ENCODE data around the gene ADAD2. TPM values are rescaled to one million over a fixed set of nuclear protein-coding genes. Genes with fewer than 3 reads are reported as not detected.
"Not testable (repeated sequence)": the region's sequence is repeated elsewhere in the genome, so short reads cannot be mapped to it uniquely, and the experiment has no call there.

The ADAD2 gene
- total RNA-seq, 1 experiment from 2014 or later: not detected

DNA sequence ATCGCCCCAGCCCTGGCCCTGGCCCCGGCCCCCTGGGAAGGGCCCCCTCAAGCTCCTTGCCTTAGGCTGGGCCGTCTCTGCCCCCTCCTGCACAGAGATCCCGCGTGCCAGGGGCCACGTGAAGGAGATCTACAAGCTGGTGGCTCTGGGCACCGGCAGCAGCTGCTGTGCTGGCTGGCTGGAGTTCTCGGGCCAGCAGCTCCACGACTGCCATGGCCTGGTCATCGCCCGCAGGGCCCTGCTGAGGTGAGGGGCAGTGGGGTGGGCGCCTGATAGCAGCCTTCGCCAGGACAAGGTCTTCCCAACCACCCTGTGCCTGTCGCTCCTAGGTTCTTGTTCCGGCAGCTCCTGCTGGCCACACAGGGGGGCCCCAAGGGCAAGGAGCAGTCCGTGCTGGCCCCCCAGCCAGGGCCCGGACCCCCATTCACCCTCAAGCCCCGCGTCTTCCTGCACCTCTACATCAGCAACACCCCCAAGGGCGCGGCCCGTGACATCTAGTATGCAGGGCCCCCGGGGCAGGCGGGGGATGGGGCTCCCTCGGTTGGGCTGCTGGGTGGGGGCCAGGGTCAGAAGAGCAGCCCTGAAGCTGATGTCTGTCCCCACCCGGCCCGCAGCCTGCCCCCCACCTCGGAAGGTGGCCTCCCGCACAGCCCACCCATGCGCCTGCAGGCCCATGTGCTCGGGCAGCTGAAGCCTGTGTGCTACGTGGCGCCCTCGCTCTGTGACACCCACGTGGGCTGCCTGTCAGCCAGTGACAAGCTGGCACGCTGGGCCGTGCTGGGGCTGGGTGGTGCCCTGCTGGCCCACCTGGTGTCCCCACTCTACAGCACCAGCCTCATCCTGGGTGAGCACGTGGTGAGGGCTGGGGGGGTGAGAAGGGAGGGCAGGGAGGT lies 4.5 kb downstream of the ADAD2 start:
- DNase-seq (ENCODE audit: low read depth): no peak

DNA sequence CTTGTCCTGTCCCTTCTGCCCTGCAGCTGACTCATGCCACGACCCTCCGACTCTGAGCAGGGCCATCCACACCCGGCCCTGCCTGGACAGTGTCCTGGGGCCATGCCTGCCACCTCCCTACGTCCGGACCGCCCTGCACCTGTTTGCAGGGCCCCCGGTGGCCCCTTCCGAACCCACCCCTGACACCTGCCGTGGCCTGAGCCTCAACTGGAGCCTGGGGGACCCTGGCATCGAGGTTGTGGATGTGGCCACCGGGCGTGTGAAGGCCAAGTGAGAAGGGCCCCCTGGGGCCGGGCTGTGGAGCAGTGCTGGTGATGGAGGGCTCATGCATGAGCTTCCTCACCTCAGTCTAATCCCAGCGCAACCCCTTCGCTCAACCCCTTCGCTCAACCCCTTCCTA lies 5.1 kb downstream of the ADAD2 start:
- DNase-seq (ENCODE audit: low read depth): no peak

DNA sequence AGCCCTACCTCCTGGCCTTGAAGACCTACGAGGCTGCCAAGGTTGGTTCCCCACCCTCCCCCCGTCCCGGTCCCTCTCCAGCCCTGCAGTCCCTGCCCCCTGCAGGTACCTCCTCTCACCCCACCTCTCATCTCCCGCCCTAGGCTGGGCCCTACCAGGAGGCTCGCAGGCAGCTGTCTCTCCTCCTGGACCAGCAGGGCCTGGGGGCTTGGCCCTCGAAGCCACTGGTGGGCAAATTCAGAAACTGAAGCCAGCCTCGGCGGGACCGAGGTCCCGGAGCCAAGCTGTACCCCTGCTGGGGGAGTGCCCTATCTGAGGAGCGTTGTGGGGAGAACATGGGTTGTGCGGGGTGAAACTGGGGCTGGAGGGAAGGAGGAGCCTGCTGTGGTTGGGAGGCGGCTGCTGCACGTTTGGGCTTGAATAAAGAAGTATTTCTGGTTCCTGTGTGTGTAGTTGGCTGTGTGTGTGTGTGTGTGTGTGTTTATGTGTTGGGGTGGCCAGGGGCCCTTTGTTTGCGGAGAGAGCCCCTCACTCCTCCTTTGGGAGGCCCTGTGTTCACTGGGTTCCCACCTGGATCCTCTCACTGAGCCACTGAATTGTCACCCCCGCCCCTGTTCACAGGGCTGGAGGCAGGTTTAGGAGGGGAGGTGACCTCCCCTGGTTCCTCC lies 5.9 kb downstream of the ADAD2 start:
- no peak for DNase-seq (ENCODE audit: low read depth)

DNA sequence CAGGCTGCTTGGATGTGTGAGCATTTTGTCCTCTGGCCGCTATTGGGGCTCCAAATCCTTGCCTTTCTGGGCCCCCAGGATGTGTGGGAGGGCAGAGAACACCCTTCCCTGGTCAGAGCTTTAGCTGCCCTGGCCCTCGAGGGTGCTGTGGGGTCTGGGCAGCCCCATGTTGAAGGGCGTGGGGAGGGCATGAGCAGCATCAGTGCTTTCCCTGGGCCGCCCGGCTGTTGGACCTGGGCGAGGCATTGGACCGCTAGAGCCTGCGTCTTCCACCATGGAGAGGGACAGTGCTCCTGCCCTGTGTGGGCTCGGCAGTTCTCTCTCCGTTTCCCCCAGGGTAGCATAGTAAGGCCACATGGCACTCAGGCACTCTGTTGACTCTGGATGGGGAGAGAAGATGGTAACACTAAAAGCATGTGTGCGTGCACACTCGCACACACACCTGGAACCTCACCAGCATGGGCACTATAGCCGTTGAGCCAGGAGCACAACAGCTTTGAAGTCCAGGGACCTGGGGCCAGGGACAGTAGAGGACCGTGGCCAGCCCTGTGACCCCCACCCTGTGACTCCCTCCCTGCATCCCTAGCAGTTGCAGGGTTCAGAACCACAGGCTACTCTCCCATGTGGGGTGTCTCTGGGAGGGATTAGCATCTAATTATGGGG lies 6.6 kb downstream of the ADAD2 start:
- no peak for DNase-seq (ENCODE audit: low read depth)

DNA sequence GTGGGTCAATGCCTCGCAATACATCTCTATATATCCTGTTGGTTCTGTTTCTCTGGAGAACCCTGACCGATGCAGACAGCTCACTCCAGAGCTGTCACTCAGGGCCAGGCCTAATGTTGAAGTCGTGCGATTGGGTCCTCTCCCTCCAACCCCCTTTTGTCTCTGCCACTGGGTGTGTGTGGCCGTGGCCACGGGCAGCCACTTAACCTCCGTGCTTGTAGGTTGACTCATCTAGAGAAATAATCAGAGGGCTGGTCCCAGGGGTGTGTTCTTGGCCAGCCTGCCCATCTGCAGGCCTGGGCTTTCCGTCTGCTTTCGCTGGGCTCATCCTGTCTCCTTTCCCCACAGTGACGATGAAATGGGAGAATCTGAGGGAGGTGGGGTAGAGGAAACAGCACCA lies 7.4 kb downstream of the ADAD2 start:
- peak; percentile 58 for DNase-seq (ENCODE audit: low read depth)

DNA sequence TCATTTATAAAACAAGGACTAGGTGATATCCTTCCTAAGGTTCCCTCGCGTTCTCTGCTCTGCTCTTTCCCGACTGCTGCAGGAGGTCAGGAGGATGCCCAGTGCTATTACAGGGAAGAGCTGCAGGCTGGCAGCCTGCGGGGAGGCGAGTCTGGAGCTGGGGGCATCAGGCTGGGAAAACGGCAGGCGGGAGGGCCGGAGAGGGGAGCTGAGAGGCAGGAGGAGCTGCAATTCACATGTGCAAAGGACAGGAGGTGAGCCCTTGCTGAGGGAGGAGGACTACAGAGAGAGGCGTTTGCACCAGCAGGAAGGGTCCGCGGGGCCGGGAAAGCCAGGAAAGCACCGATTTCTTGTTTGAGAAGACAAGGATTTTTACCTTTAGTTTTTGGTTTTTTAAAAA lies 8.1 kb downstream of the ADAD2 start:
- no peak for DNase-seq (ENCODE audit: low read depth)

DNA sequence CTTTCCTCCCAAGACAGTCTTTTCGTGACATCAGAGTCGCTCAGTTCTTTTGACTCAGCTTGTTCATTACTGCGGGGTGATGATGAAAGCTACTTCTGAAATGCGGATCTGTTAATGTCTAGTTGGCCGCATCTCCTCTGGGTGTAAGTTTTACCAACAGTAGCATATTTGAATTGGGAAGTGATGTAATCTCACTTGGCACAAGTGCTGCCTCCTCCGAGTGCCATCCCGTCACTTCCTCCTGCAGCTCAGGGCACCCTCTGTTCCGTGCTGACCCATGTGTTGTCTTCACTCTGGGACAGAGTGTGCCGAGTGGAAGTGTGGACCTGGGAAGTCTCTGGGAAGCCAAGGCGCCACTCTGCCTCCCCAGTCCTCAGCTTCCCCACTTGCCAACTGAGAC lies 8.9 kb downstream of the ADAD2 start:
- DNase-seq (ENCODE audit: low read depth): no peak

DNA sequence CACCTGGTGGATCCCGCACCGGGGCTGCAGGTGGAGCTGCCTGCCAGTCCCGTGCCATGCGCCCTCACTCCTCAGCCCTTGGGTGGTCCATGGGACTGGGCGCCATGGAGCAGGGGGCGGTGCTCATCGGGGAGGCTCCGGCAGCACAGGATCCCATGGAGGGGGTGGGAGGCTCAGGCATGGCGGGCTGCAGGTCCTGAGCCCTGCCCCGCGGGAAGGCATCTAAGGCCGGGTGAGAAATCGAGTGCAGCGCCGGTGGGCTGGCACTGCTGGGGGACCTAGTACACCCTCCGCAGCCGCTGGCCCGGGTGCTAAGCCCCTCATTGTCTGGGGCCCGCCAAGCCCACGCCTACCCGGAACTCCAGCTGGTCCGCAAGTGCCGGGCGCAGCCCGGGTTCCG lies 13.6 kb downstream of the ADAD2 start:
- DNase-seq (ENCODE audit: low read depth): not testable (repeated sequence)

DNA sequence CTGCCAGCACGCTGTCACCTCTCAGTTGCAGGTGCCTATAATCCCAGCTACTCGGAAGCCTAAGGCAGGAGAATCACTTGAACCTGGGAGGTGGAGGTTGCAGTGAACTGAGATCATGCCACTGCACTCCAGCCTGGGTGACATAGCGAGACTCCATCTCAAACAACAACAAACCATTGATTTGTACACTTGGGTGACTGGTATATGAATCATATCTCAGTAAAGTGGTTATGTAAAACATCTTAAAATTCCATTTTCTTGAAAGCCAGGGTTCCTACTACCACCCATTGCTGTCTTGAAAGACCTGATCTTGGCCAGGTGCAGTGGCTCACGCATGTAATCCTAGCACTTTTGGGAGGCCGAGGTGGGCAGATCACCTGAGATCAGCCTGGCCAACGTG lies 14.2 kb downstream of the ADAD2 start:
- DNase-seq (ENCODE audit: low read depth): not testable (repeated sequence)

DNA sequence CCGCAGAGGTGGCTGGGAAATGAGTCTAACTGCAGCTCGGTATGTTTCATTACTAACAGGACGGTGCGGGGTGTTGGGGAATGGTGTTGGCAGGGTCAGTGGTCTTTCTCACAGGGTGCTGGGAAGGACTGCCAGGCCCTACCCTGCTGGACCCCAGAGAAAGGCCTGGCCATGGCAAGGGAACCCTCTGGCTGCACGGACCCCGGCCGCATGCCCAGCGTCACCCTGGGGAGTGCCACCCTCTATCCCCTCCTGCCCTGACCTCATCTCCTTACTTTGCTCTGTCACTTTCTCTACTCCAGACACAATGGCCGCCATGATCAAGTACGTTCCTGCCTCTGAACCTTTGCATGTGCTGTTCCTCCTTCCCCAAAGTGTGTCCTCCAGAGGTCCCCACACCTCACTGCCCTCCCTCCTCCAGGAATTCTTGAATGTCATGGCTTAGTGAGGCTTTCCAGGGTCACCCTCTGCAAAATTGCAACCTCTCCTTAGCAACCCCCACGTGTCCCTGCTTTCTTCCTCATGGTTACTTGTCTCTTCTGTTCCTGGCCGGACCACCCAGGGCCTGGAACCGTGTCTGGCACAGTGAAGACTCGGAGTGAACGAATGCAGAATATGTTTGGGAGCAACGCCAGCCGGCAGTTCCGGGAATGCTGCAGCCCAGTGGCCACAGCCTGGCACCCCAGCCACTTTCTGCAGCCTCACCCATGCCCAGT lies 15.2 kb downstream of the ADAD2 start:
- DNase-seq (ENCODE audit: low read depth): no peak

DNA sequence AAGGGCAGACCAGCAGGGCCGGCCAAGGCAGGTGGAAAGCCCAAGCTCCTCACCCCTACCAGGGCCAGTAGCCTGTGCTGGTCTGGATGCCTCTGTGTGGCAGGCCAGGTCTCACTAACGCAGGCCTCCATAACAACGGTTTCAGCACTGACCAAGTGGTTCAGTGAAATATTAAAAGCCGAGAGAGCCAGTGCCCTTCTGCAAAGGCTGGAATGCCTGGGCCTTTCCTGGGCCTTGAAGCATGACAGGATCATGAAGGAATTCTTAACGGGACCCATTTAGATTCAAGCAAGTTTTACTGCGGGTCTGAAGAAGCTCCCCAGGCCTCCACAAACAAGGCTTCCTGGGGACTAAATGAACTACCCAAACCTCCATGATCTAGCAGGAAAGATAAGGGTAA lies 16.3 kb downstream of the ADAD2 start:
- DNase-seq (ENCODE audit: low read depth): no peak

DNA sequence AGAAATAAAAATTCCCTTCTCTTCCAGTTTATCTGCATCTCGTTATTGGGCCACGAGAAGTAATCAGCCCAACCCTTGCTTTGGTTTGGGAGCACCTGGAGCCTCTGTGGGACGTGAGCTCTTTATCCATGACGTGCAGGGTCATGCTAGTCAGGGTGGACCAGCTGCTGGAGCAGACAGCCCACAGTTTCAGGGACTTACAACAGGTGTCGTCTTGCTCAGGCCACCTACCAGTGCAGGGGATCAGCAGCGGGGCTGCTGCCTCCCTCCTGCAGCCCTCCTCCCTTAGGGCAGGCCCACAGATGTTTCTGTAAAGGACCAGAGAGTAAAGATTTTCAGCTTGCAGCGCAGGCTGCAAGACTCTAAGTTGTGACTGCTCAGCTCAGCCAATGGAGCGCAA lies 16.9 kb downstream of the ADAD2 start:
- DNase-seq (ENCODE audit: low read depth): no peak

DNA sequence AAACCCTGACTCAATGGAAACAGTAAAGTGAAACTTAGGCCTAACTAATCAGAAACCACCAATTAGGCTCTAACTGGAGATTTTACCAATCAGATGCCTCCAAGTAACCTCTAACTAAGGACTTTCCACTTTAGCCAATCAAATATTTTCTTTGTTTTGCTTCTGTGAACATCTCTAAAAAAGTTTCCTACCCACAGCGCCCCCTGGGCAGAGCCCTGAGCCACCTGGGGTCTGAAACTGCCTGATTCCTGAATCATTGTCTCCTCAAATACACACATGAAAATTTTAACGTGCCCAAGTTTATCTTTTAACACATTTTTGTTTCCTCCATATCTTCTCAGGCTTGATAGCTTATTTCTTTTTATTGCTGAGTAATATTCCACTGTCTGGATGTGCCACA lies 19.0 kb downstream of the ADAD2 start:
- DNase-seq (ENCODE audit: low read depth): no peak

DNA sequence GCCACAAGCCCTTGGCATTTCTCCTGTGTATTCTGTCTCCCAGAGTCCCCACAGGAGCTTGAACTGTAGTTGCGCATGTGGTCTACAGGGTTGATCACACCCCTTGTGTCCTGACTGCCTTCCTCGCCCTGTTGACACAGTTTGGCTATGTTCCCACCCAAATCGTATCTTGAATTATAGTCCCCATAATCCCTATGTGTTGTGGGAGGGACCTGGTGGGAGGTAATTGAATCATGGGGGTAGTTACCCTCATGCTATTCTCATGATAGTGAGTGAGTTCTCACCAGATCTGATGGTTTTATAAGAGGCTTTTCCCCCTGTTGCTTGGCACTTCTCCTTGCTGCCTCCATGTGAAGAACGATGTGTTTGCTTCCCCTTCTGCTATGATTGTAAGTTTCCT lies 21.2 kb downstream of the ADAD2 start:
- no peak for DNase-seq (ENCODE audit: low read depth)

DNA sequence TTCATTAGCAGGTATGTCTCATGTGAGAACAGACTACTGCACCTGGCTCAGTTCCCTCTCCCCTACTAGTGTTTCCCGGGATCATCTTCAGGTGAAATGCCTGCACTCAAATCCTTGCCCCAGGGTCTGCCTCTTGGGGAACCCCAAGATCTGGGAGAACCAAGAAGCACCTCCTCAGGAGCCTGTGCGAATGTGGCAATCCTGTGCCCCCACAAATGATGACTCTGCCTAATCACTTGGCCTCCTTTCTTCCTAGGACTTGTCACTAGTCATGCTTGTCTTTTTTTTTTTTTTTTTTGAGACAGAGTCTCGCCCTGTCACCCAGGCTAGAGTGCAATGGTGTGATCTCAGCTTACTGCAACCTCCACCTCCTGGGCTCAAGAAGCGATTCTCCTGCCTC lies 21.7 kb downstream of the ADAD2 start:
- no peak for DNase-seq (ENCODE audit: low read depth)

DNA sequence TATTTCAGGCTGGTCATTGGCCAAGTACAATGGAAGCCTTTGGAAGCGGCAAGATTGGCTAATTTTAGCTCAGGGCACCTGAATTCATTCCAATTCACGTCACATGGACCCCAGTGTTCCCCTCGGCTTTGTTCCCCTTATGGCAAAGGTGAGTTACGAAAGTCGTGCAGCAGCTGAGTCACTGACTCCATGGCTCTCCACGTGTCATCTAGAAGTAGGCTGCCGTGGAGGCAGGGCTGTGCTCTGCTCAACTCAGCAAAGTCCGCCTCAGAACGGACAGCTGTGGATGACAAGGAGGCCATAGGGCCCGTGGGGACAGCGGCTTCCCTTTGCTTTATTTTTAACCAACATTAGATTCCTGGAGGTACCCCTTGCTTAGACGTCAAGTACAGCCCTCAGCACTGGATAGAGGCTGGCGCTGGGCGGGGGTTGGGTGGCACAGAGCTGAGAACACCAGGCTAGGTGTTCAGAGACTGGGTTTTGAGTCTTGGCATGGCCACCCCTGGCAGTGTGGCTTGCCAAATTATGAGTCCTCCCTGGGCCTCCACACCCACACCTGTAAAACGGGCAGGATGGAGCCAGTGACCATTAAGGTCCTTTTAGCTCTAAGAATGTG lies 23.6 kb downstream of the ADAD2 start:
- no peak for DNase-seq (ENCODE audit: low read depth)

DNA sequence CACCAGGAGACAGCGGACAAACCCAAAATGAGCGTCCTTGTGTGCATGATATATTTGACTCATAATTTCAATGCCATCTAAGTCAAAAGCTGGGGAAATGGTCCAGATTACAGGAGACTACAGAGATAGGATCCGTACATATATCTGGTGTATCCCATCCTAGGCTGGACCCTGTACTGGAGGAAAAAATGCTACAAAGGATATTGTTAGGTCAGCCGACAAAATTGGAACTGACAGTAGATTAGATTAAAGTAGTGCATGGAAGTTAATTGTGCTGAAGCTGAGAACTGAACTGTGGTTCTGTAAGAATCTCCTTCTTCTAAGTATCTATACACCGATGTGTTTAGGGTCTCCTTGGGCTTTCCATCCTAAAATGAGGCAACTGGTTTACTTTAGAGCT lies 24.6 kb downstream of the ADAD2 start:
- DNase-seq (ENCODE audit: low read depth): no peak

DNA sequence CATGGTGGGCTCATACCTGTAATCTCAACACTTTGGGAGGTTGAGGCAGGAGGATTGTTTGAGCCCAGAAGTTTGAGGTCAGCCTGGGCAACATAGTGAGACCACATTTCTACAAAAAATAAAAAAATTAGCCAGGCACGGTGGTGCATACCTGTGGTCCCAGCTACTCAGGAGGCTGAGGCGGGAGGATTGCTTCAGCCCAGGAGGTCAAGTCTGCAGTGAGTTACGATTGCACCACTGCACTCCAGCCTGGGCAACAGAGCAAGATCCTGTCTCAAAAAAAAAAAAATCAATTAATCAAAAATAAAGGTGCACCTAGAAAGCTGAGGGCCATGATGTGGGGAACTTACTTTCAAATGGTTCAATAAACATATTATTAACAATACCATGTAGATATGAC lies 25.2 kb downstream of the ADAD2 start:
- not testable (repeated sequence) for DNase-seq (ENCODE audit: low read depth)

DNA sequence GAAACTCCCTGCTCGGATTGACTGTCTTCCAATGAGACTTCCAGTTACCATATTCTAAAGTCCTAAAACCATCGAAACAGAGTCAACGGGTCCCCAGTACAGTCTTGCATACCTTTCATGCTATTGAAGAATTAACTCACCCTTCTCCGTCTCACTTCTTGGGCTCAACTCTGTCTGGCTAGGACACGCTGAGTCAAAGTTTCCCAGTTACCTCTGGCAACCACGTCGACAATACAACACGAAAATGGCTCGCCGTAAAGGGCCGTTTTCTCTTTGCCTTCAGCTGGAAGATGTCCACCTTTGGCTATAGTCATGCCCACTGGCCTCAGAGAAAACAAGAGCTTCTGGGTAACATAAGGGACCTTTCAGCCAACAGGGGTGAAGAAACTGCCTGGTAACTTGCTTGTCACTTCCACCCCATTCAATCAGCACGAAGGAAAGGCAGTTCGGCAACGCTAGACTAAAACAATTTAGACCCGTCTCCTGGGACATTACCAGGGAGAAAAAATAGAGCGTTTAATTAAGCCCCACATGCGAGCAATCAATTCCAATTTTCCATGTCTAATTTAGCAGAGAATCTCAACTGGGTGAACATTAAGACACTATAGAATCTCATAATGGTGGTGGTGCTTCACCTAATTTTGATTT lies 27.3 kb downstream of the ADAD2 start:
- DNase-seq (ENCODE audit: low read depth): no peak

DNA sequence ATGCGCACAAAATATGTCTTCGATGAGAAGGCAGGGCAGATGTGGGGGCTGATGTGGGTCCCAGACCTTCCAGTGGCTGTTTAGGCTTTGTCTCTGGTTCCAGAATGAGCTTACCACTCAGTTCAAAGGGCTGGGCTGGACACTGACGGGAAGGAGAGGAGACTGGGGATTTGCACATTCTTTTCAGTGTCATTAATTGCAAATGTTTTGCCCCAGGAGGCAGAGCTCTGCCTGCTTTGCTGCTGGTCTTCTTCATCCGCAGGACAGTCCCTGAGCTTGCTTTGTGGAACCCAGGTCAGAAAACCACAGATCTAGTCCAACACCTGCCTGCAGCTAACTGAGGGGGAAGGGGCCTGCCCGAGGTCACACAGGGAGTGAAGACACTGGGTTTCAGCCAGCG lies 28.0 kb downstream of the ADAD2 start:
- no peak for DNase-seq (ENCODE audit: low read depth)

DNA sequence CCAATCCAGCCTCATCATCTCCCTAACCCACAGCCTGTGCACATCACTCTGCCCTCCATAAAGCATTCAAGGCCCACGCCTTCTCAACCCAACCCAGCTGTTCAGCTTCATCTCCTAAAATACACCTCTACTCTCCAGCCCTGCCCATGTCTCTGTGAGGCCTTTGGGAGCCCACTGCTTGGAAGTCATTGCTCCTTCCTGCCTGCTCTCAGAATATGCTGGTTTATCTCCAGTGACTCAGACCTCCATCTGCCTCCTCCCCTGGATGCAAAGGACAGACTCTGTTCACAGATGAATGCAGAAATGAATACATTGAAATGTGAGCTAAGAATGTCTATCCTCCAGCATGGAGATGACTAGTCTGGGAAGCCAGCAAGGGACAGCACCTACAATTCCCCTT lies 29.9 kb downstream of the ADAD2 start:
- peak; percentile 37 for DNase-seq (ENCODE audit: low read depth)
